ENCODE measurements around the gene ATP5MK.
"Not testable (repeated sequence)": the region's sequence is repeated elsewhere in the genome, so short reads cannot be mapped to it uniquely, and the experiment has no call there.

ATP5MK gene

GRCh38 chr10:103395754-103396066, 565 bp downstream of the ATP5MK start:
- peaks cover 15% of the 10 kb centered on the region for H3K4me1 ChIP-seq (ENCODE audit: control insufficient read depth, low read depth, low read length)
- H3K27me3 ChIP-seq (ENCODE audit: control insufficient read depth, insufficient read depth, low read length): no peaks in the 10 kb centered on the region
- H3K27ac ChIP-seq (ENCODE audit: low read length): peak overlapping the region; percentile 49
- peaks cover 46% of the 10 kb centered on the region for H3K36me3 ChIP-seq (ENCODE audit: control insufficient read depth, low read depth, low read length)
- H3K4me3 ChIP-seq (ENCODE audit: low read length): peak overlapping the region; percentile 98
- peak overlapping the region; percentile 91 for H3K9ac ChIP-seq (ENCODE audit: low read length)
- no peaks in the 10 kb centered on the region for H3K9me3 ChIP-seq (ENCODE audit: control insufficient read depth, low read depth, low read length)

GRCh38 chr10:103394180-103394579, 2.1 kb downstream of the ATP5MK start:
- Histone ChIP-seq H3K27me3 (ENCODE audit: control insufficient read depth, insufficient read depth, low read length) (no peaks in the 10 kb centered on the region), H3K36me3 (ENCODE audit: control insufficient read depth, low read depth, low read length) (peaks cover 44% of the 10 kb centered on the region), H3K4me3 (ENCODE audit: low read length) (no peak overlapping the region), H3K4me1 (ENCODE audit: control insufficient read depth, low read depth, low read length) (peaks cover 15% of the 10 kb centered on the region), H3K27ac (ENCODE audit: low read length) (no peak overlapping the region), H3K9ac (ENCODE audit: low read length) (no peak overlapping the region), H3K9me3 (ENCODE audit: control insufficient read depth, low read depth, low read length) (no peaks in the 10 kb centered on the region)

GRCh38 chr10:103382769-103383168, 13.5 kb downstream of the ATP5MK start:
- Histone ChIP-seq H3K4me1 (ENCODE audit: control insufficient read depth, low read depth, low read length) (no peaks in the 10 kb centered on the region), H3K9me3 (ENCODE audit: control insufficient read depth, low read depth, low read length) (no peaks in the 10 kb centered on the region), H3K27ac (ENCODE audit: low read length) (no peak overlapping the region), H3K4me3 (ENCODE audit: low read length) (no peak overlapping the region), H3K36me3 (ENCODE audit: control insufficient read depth, low read depth, low read length) (peaks cover 26% of the 10 kb centered on the region), H3K27me3 (ENCODE audit: control insufficient read depth, insufficient read depth, low read length) (no peaks in the 10 kb centered on the region), H3K9ac (ENCODE audit: low read length) (no peak overlapping the region)

GRCh38 chr10:103374263-103374662, 22.0 kb downstream of the ATP5MK start:
- Histone ChIP-seq H3K4me1 (ENCODE audit: control insufficient read depth, low read depth, low read length) (no peaks in the 10 kb centered on the region), H3K36me3 (ENCODE audit: control insufficient read depth, low read depth, low read length) (peaks cover 26% of the 10 kb centered on the region), H3K9me3 (ENCODE audit: control insufficient read depth, low read depth, low read length) (no peaks in the 10 kb centered on the region), H3K9ac (ENCODE audit: low read length) (no peak overlapping the region), H3K27ac (ENCODE audit: low read length) (no peak overlapping the region), H3K4me3 (ENCODE audit: low read length) (no peak overlapping the region), H3K27me3 (ENCODE audit: control insufficient read depth, insufficient read depth, low read length) (no peaks in the 10 kb centered on the region)

GRCh38 chr10:103373544-103373943, 22.7 kb downstream of the ATP5MK start:
- Histone ChIP-seq H3K36me3 (ENCODE audit: control insufficient read depth, low read depth, low read length) (peaks cover 26% of the 10 kb centered on the region), H3K4me3 (ENCODE audit: low read length) (no peak overlapping the region)

GRCh38 chr10:103367782-103368518, 28.3 kb downstream of the ATP5MK start, which contains the start of gene TAF5:
Gene TAF5 (plus strand): TSS chr10:103367976. CDS start chr10:103367990, 14 bp downstream.
- peak within 1 kb of the TSS; percentile 53 for H3K9ac ChIP-seq (ENCODE audit: low read length)
- no peaks in the 10 kb centered on the region for H3K27me3 ChIP-seq (ENCODE audit: control insufficient read depth, insufficient read depth, low read length)
- H3K9me3 ChIP-seq (ENCODE audit: control insufficient read depth, low read depth, low read length): no peaks in the 10 kb centered on the region
- no peaks in the 10 kb centered on the region for H3K4me1 ChIP-seq (ENCODE audit: control insufficient read depth, low read depth, low read length)
- H3K36me3 ChIP-seq (ENCODE audit: control insufficient read depth, low read depth, low read length): no peaks in the 10 kb centered on the region
- H3K27ac ChIP-seq (ENCODE audit: low read length): no peak within 1 kb of the TSS
- peak within 1 kb of the TSS; percentile 80 for H3K4me3 ChIP-seq (ENCODE audit: low read length)

More at GRCh38 chr10:103373544-103373943, 22.7 kb downstream of the ATP5MK start:
- no peaks in the 10 kb centered on the region for H3K9me3 ChIP-seq (ENCODE audit: control insufficient read depth, low read depth, low read length)
- H3K27me3 ChIP-seq (ENCODE audit: control insufficient read depth, insufficient read depth, low read length): no peaks in the 10 kb centered on the region
- no peak overlapping the region for H3K9ac ChIP-seq (ENCODE audit: low read length)
- H3K4me1 ChIP-seq (ENCODE audit: control insufficient read depth, low read depth, low read length): no peaks in the 10 kb centered on the region
- H3K27ac ChIP-seq (ENCODE audit: low read length): no peak overlapping the region

- H3K4me3 ChIP-seq (ENCODE audit: low read length): peak overlapping the region; percentile 80
- no peak overlapping the region for H3K27ac ChIP-seq (ENCODE audit: low read length)
- H3K36me3 ChIP-seq (ENCODE audit: control insufficient read depth, low read depth, low read length): no peaks in the 10 kb centered on the region
- H3K4me1 ChIP-seq (ENCODE audit: control insufficient read depth, low read depth, low read length): no peaks in the 10 kb centered on the region
- H3K27me3 ChIP-seq (ENCODE audit: control insufficient read depth, insufficient read depth, low read length): no peaks in the 10 kb centered on the region
- no peaks in the 10 kb centered on the region for H3K9me3 ChIP-seq (ENCODE audit: control insufficient read depth, low read depth, low read length)
- no peak overlapping the region for H3K9ac ChIP-seq (ENCODE audit: low read length)
Measured at GRCh38 chr10:103367379-103367781, 28.9 kb downstream of the ATP5MK start.

GRCh38 chr10:103360791-103361190, 35.5 kb downstream of the ATP5MK start:
- H3K27ac ChIP-seq (ENCODE audit: low read length); H3K9ac ChIP-seq (ENCODE audit: low read length); H3K4me1 ChIP-seq (ENCODE audit: control insufficient read depth, low read depth, low read length); H3K4me3 ChIP-seq (ENCODE audit: low read length); H3K36me3 ChIP-seq (ENCODE audit: control insufficient read depth, low read depth, low read length); H3K9me3 ChIP-seq (ENCODE audit: control insufficient read depth, low read depth, low read length); H3K27me3 ChIP-seq (ENCODE audit: control insufficient read depth, insufficient read depth, low read length): not testable (repeated sequence)

- H3K9ac ChIP-seq (ENCODE audit: low read length); H3K27ac ChIP-seq (ENCODE audit: low read length); H3K9me3 ChIP-seq (ENCODE audit: control insufficient read depth, low read depth, low read length); H3K36me3 ChIP-seq (ENCODE audit: control insufficient read depth, low read depth, low read length); H3K4me3 ChIP-seq (ENCODE audit: low read length); H3K27me3 ChIP-seq (ENCODE audit: control insufficient read depth, insufficient read depth, low read length); H3K4me1 ChIP-seq (ENCODE audit: control insufficient read depth, low read depth, low read length): not testable (repeated sequence)
Measured at GRCh38 chr10:103359493-103359892, 36.8 kb downstream of the ATP5MK start.

- H3K36me3 ChIP-seq (ENCODE audit: control insufficient read depth, low read depth, low read length): no peaks in the 10 kb centered on the region
- H3K27me3 ChIP-seq (ENCODE audit: control insufficient read depth, insufficient read depth, low read length): no peaks in the 10 kb centered on the region
- no peaks in the 10 kb centered on the region for H3K4me1 ChIP-seq (ENCODE audit: control insufficient read depth, low read depth, low read length)
- H3K9me3 ChIP-seq (ENCODE audit: control insufficient read depth, low read depth, low read length): no peaks in the 10 kb centered on the region
- H3K9ac ChIP-seq (ENCODE audit: low read length): no peak overlapping the region
- no peak overlapping the region for H3K4me3 ChIP-seq (ENCODE audit: low read length)
- H3K27ac ChIP-seq (ENCODE audit: low read length): no peak overlapping the region
Measured at GRCh38 chr10:103355906-103356599, 40.2 kb downstream of the ATP5MK start.

GRCh38 chr10:103354567-103354966, 41.7 kb downstream of the ATP5MK start:
- H3K36me3 ChIP-seq (ENCODE audit: control insufficient read depth, low read depth, low read length); H3K4me3 ChIP-seq (ENCODE audit: low read length); H3K9me3 ChIP-seq (ENCODE audit: control insufficient read depth, low read depth, low read length); H3K27me3 ChIP-seq (ENCODE audit: control insufficient read depth, insufficient read depth, low read length); H3K9ac ChIP-seq (ENCODE audit: low read length); H3K27ac ChIP-seq (ENCODE audit: low read length); H3K4me1 ChIP-seq (ENCODE audit: control insufficient read depth, low read depth, low read length): not testable (repeated sequence)

- Histone ChIP-seq H3K9me3 (ENCODE audit: control insufficient read depth, low read depth, low read length) (no peaks in the 10 kb centered on the region), H3K27me3 (ENCODE audit: control insufficient read depth, insufficient read depth, low read length) (no peaks in the 10 kb centered on the region), H3K36me3 (ENCODE audit: control insufficient read depth, low read depth, low read length) (peaks cover 6% of the 10 kb centered on the region), H3K27ac (ENCODE audit: low read length) (no peak overlapping the region), H3K4me1 (ENCODE audit: control insufficient read depth, low read depth, low read length) (no peaks in the 10 kb centered on the region), H3K4me3 (ENCODE audit: low read length) (no peak overlapping the region), H3K9ac (ENCODE audit: low read length) (no peak overlapping the region)
Measured at GRCh38 chr10:103353281-103353680, 43.0 kb downstream of the ATP5MK start.

All from iPS-18a (cell line).